ENCODE measurements around the gene FN1. TPM values are rescaled to one million over a fixed set of nuclear protein-coding genes. Genes with fewer than 3 reads are reported as not detected.

The FN1 gene
- polyA plus RNA-seq, 2 of the 4 experiments (the other 2 are of a cell fraction): 203 to 500 TPM

DNA sequence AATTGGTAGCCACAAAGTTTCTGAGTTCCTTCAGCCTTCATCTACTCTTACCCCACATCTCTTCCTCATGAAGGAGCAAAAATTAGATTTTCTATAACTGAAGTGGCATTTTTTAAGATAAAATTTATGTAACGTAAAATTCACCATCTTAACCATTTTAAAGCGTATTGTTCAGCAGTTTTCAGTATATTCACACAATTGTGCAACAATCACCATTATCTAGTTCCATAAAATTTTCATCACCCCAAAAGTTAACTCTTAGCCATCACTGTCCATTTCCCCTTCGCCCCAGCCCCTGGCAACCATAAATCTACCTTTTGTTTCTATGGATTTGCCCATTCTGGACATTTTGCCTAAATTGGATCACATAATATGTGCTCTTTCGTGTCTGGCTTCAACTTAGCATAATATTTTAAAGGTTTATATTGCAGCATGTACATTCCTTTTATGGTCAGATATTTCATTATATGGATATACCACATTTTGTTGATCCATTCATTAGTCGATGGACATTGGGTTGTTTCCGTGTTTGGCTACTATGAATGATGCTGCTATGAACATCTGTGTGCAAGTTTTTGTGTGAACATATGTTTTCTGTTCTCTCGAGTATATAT lies 79.4 kb downstream of the FN1 start (continued):
- TF ChIP-seq ZNF302 (CRISPR knock-in tag; IDR thresholded peaks at IDR 0.05) (no peak), RCOR1 (IDR thresholded peaks at IDR 0.05; ENCODE audit: low read depth, low read length) (no peak), EHF (CRISPR knock-in tag; IDR thresholded peaks at IDR 0.05) (no peak), FOXS1 (CRISPR knock-in tag; IDR thresholded peaks at IDR 0.05) (no peak), EP300 (IDR thresholded peaks at IDR 0.05) (no peak)

DNA sequence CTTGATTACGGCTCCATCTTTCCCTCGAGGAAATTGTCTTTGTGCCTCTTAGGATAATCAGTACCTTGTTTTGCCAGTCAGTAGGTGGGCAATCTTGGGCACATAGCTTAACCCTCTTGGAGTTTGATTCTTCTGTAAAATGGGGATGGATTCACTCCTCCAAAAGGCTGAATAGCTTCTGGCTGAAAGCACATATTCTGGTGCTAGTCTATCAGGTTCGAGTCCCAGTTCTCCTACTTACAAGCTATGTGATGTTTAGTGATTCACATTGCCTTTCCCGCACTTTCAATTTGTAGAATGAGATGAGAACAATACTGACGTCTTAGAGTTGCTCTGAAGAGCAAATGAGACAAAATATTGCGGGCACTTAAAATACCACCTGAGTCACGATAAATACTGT lies 80.1 kb downstream of the FN1 start:
- ATAC-seq: no peak
- no peaks in the 10 kb centered on the region for H3K4me1 ChIP-seq
- no peak overlapping the region for H3K4me2 ChIP-seq
- no peak for DNase-seq (ENCODE audit: low read depth in 1 of 2, low spot score in 1 of 2)
- CTCF ChIA-PET: no interaction called here
- H3K27ac ChIP-seq: no peak overlapping the region
- H3K9me3 ChIP-seq: no peaks in the 10 kb centered on the region
- TF ChIP-seq KDM1A (IDR thresholded peaks at IDR 0.05; ENCODE audit: low read depth): no peak
- no peak for TF ChIP-seq HDAC2 (IDR thresholded peaks at IDR 0.05)
- TF ChIP-seq CBX8 (IDR thresholded peaks at IDR 0.05): no peak
- no peak for TF ChIP-seq HEYL (CRISPR knock-in tag; IDR thresholded peaks at IDR 0.05)
- TF ChIP-seq RFX5 (IDR thresholded peaks at IDR 0.05): no peak
- TF ChIP-seq JUN (IDR thresholded peaks at IDR 0.05): no peak
- TF ChIP-seq, protein P1, sequence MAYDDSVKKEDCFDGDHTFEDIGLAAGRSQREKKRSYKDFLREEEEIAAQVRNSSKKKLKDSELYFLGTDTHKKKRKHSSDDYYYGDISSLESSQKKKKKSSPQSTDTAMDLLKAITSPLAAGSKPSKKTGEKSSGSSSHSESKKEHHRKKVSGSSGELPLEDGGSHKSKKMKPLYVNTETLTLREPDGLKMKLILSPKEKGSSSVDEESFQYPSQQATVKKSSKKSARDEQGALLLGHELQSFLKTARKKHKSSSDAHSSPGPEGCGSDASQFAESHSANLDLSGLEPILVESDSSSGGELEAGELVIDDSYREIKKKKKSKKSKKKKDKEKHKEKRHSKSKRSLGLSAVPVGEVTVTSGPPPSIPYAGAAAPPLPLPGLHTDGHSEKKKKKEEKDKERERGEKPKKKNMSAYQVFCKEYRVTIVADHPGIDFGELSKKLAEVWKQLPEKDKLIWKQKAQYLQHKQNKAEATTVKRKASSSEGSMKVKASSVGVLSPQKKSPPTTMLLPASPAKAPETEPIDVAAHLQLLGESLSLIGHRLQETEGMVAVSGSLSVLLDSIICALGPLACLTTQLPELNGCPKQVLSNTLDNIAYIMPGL (CRISPR knock-in tag; IDR thresholded peaks at IDR 0.05; ENCODE audit: borderline replicate concordance): no peak
- no peak for TF ChIP-seq HOXA7 (CRISPR knock-in tag; IDR thresholded peaks at IDR 0.05)
- TF ChIP-seq POLR2A (IDR thresholded peaks at IDR 0.05; ENCODE audit: low read length): no peak
- TF ChIP-seq, protein P2, sequence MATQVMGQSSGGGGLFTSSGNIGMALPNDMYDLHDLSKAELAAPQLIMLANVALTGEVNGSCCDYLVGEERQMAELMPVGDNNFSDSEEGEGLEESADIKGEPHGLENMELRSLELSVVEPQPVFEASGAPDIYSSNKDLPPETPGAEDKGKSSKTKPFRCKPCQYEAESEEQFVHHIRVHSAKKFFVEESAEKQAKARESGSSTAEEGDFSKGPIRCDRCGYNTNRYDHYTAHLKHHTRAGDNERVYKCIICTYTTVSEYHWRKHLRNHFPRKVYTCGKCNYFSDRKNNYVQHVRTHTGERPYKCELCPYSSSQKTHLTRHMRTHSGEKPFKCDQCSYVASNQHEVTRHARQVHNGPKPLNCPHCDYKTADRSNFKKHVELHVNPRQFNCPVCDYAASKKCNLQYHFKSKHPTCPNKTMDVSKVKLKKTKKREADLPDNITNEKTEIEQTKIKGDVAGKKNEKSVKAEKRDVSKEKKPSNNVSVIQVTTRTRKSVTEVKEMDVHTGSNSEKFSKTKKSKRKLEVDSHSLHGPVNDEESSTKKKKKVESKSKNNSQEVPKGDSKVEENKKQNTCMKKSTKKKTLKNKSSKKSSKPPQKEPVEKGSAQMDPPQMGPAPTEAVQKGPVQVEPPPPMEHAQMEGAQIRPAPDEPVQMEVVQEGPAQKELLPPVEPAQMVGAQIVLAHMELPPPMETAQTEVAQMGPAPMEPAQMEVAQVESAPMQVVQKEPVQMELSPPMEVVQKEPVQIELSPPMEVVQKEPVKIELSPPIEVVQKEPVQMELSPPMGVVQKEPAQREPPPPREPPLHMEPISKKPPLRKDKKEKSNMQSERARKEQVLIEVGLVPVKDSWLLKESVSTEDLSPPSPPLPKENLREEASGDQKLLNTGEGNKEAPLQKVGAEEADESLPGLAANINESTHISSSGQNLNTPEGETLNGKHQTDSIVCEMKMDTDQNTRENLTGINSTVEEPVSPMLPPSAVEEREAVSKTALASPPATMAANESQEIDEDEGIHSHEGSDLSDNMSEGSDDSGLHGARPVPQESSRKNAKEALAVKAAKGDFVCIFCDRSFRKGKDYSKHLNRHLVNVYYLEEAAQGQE (IDR thresholded peaks at IDR 0.05): no peak
- 89% methylated on average over 7 of the region's 7 CpGs for WGBS (ENCODE audit: missing lambda C conversion rate)
- FAIRE-seq: no peak
- POLR2A ChIA-PET: no interaction called here
- H3K4me3 ChIP-seq: no peak overlapping the region

DNA sequence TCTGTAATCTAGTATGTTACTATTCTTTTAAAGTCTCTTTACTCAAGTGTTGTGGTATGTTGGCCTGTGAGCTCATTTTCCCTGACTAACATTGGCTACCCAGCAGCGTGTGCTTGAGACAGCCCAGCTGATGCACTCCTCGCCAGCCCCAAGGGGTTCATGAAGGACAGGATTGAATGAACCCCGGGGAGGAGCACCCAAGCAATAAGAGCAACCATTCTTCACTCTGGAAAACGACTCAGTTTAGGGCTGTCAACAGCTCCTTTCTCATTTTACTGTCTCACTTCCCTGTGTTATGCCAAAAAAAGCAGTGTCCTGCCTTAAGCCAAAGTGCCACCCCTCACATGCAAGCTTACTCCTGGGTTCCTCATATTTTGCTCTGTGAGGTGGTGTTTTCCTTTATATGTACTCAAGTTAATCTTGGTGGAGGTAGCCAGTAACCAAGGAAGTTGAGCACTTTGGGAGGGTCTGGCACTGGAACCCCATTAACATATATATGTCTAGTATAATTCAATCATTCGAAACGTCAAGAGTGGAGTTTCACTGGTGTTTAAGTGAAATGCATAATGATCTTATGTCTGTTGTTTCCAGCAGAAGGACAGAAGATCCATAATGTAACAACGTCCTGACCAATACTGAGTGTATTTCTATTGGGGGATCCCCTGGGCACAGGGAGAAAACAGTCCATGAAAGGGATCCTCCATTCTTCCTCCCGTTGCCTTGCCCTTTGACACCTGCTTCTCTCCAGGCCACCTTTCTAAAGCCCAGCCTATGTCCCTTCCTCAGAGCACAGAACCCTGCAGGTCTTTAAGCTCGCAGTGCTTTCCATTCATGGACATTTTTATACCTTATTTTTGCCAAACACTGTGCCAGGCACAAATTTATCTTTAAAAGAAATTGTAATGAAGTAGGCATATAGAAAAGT lies 80.8 kb downstream of the FN1 start:
- ATAC-seq (peak in 1 of 2 experiments; percentile 10; a peak in 2 of 6 replicates), FAIRE-seq (no peak), DNase-seq (ENCODE audit: low read depth in 1 of 2, low spot score in 1 of 2) (no peak)
- CTCF ChIA-PET: no interaction called here
- Histone ChIP-seq H3K4me2 (no peak overlapping the region), H3K4me3 (no peak overlapping the region), H3K27ac (no peak overlapping the region), H3K4me1 (no peaks in the 10 kb centered on the region), H3K9me3 (no peaks in the 10 kb centered on the region)
- TF ChIP-seq, protein P3, sequence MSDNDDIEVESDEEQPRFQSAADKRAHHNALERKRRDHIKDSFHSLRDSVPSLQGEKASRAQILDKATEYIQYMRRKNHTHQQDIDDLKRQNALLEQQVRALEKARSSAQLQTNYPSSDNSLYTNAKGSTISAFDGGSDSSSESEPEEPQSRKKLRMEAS (IDR thresholded peaks at IDR 0.05): no peak
- TF ChIP-seq ZSCAN20 (CRISPR knock-in tag; IDR thresholded peaks at IDR 0.05): no peak
- no peak for TF ChIP-seq MAFK (IDR thresholded peaks at IDR 0.05; ENCODE audit: partially characterized antibody)
- TF ChIP-seq HOXA7 (CRISPR knock-in tag; IDR thresholded peaks at IDR 0.05): no peak
- TF ChIP-seq BHLHE40 (IDR thresholded peaks at IDR 0.05; ENCODE audit: low read depth, low read length): no peak
- TF ChIP-seq CEBPB (IDR thresholded peaks at IDR 0.05): no peak
- no peak for TF ChIP-seq NFE2L2 (conservative IDR thresholded peaks at IDR 0.05; ENCODE audit: low read length)
- TF ChIP-seq ZC3H11A (IDR thresholded peaks at IDR 0.05): no peak
- TF ChIP-seq RFX5 (IDR thresholded peaks at IDR 0.05): no peak
- no peak for TF ChIP-seq HOXB5 (CRISPR knock-in tag; IDR thresholded peaks at IDR 0.05)
- TF ChIP-seq, protein P4, sequence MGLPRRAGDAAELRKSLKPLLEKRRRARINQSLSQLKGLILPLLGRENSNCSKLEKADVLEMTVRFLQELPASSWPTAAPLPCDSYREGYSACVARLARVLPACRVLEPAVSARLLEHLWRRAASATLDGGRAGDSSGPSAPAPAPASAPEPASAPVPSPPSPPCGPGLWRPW (IDR thresholded peaks at IDR 0.05): no peak
- TF ChIP-seq, protein P1 (CRISPR knock-in tag; IDR thresholded peaks at IDR 0.05; ENCODE audit: borderline replicate concordance): no peak
- TF ChIP-seq HEYL (CRISPR knock-in tag; IDR thresholded peaks at IDR 0.05): no peak
- no peak for TF ChIP-seq RNF2 (IDR thresholded peaks at IDR 0.05; ENCODE audit: borderline replicate concordance, low read depth)
- TF ChIP-seq MYC (IDR thresholded peaks at IDR 0.05; ENCODE audit: borderline replicate concordance, low read length): no peak
- no peak for TF ChIP-seq CBX8 (IDR thresholded peaks at IDR 0.05)
- no peak for TF ChIP-seq POLR2A (IDR thresholded peaks at IDR 0.05; ENCODE audit: low read length)
- WGBS (ENCODE audit: missing lambda C conversion rate): 91% methylated on average over 9 of the region's 9 CpGs
- POLR2A ChIA-PET: no interaction called here

All from A549 (cell line).